K562 (cell line): ENCODE data around the gene KCNQ4. TPM values are rescaled to one million over a fixed set of nuclear protein-coding genes. Genes with fewer than 3 reads are reported as not detected.

Experiments used
- ATF6 ChIP-seq: sonication (generic); formaldehyde crosslinking; IDR thresholded peaks from 2 replicates; pipeline ENCODE4 v1.4.0; 2020; ENCODE audit warnings: mild to moderate bottlenecking, missing genetic modification reagents
- BCL6 ChIP-seq: fragments of 250-450 bp; sonication (Bioruptor Pico); IDR thresholded peaks from 2 replicates; pipeline ENCODE4 v1.4.0; 2020
- CC2D1A ChIP-seq: fragments of 450-650 bp; IDR thresholded peaks from 2 replicates; pipeline ENCODE4 v1.6.1; 2017; ENCODE audit warnings: mild to moderate bottlenecking
- CREM ChIP-seq: IDR thresholded peaks from 2 replicates; pipeline ENCODE4 v1.6.1; 2014; ENCODE audit warnings: antibody characterized with exemption, low read depth
- DEAF1 ChIP-seq: fragments of 450-650 bp; formaldehyde crosslinking; IDR thresholded peaks from 2 replicates; pipeline ENCODE4 v1.4.0; 2020; ENCODE audit warnings: mild to moderate bottlenecking, moderate library complexity
- EGR1 ChIP-seq: fragments of 450-650 bp; conservative IDR thresholded peaks from 2 replicates; pipeline ENCODE4 v1.6.1; 2017; ENCODE audit warnings: mild to moderate bottlenecking
- FOXK2 ChIP-seq, 2 experiments: fragments of 450-650 bp; IDR thresholded peaks in 1 of 2; conservative IDR thresholded peaks in 1 of 2; 2 replicates each; pipeline ENCODE4 v1.6.1; 2016; ENCODE audit warnings: low read depth in 2 of 2, mild to moderate bottlenecking in 1 of 2
- HEY1 ChIP-seq: fragments of 250-450 bp; sonication (Bioruptor Pico); IDR thresholded peaks from 2 replicates; pipeline ENCODE4 v1.5.0; 2020; ENCODE audit warnings: mild to moderate bottlenecking, moderate library complexity, borderline replicate concordance
- JUND ChIP-seq, 2 experiments: IDR thresholded peaks; 2 replicates in 1 of 2; 3 replicates in 1 of 2; pipeline ENCODE4 v1.6.1; 2011; ENCODE audit warnings: borderline replicate concordance in 2 of 2, low read depth in 2 of 2, low read length in 2 of 2, improper control_type of control experiment in 1 of 2, missing biosample characterization in 1 of 2, missing genetic modification characterization in 1 of 2, missing genetic modification reagents in 1 of 2
- MAX ChIP-seq: sonication (generic); formaldehyde crosslinking; IDR thresholded peaks from 2 replicates; pipeline ENCODE4 v1.9.0; 2022; ENCODE audit warnings: mild to moderate bottlenecking, missing genetic modification reagents
- MLLT1 ChIP-seq, 2 experiments: fragments of 450-650 bp; IDR thresholded peaks; 2 replicates each; pipeline ENCODE4 v1.6.1; 2016
- NR4A1 ChIP-seq, 2 experiments: fragments of 250-450 bp in 1 of 2; fragments of 450-650 bp in 1 of 2; sonication (Bioruptor Pico) in 1 of 2; IDR thresholded peaks; 2 replicates each; pipeline versions ENCODE4 v1.4.0 to v1.6.1; 2016 to 2020; ENCODE audit warnings: mild to moderate bottlenecking in 2 of 2, missing compliant biosample characterization in 1 of 2, missing genetic modification characterization in 1 of 2, moderate library complexity in 1 of 2
- RB1 ChIP-seq: fragments of 450-650 bp; IDR thresholded peaks from 2 replicates; pipeline ENCODE4 v1.6.1; 2017; ENCODE audit warnings: low read depth, mild to moderate bottlenecking
- STAT5B ChIP-seq: fragments of 250-450 bp; sonication (Bioruptor Pico); IDR thresholded peaks from 2 replicates; pipeline ENCODE4 v1.8.0; 2021; ENCODE audit warnings: mild to moderate bottlenecking, inconsistent platforms
- ZC3H11A ChIP-seq: IDR thresholded peaks from 2 replicates; pipeline ENCODE4 v1.6.1; 2012; ENCODE audit warnings: low read depth, low read length, improper control_type of control experiment
- polyA plus RNA-seq, 8 experiments: library from polyadenylated mRNA; depleted of rRNA in 4 of 8; stranded (reverse) in 5 of 8; unstranded in 3 of 8; fragments of >200 nt; fragmentation: Nextera tagmentation in 2 of 8; fragmentation: Illumina TruSeq in 1 of 8; extraction: Ambion mirVana in 2 of 8; extraction: Trizol in 1 of 8; gene quantifications; 2 replicates each; pipeline versions ENCODE4 v1.2.1 to v1.2.3, GENCODE V29; 2011 to 2014; ENCODE audit warnings: inconsistent platforms in 1 of 8, missing spikeins in 1 of 8
- total RNA-seq, 7 experiments: library from RNA; depleted of rRNA in 6 of 7; stranded (reverse); fragments of >200 nt in 6 of 7; fragmentation: Illumina TruSeq in 2 of 7; extraction: Trizol in 2 of 7; gene quantifications; 2 replicates each; pipeline versions ENCODE4 v1.2.1 to v1.2.3, GENCODE V29; 2011 to 2021; ENCODE audit warnings: low replicate concordance in 1 of 7

KCNQ4 gene
- total and polyA plus RNA-seq, 9 of the 15 experiments (the other 6 are each of a cell fraction or from before 2014, with no cell fraction given), result 0.07 to 4.1 (median 0.79) TPM

- TF ChIP-seq CC2D1A, result peak; percentile 55; the same call in 1 of the 2 replicates
- TF ChIP-seq ZC3H11A, result no peak
- 0 out of 2 replicates have a peak, but pooled peaks have one; percentile 44 for TF ChIP-seq RB1
- TF ChIP-seq MLLT1 (IDR thresholded peaks at IDR 0.05), result no peak
- no peak for TF ChIP-seq HEY1 (CRISPR knock-in tag)
- TF ChIP-seq DEAF1 (CRISPR knock-in tag), result peak; percentile 87
- TF ChIP-seq BCL6 (CRISPR knock-in tag), result no peak
- no peak for TF ChIP-seq EGR1
- 0 out of 2 replicates have a peak, but pooled peaks have one; percentile 20 for TF ChIP-seq MAX (CRISPR knock-in tag)
- TF ChIP-seq FOXK2 (conservative IDR thresholded peaks at IDR 0.05 in 1 of 2, IDR thresholded peaks at IDR 0.05 in 1 of 2; ENCODE audit: low read depth in 2 of 2), result 0 out of 4 replicates have a peak, but pooled peaks have one; percentile 9 to 15
- no peak for TF ChIP-seq ATF6 (CRISPR knock-in tag)
- TF ChIP-seq NR4A1 (CRISPR knock-in tag; IDR thresholded peaks at IDR 0.05), result no peak
- no peak for TF ChIP-seq NR4A1 (tag; IDR thresholded peaks at IDR 0.05)
- no peak for TF ChIP-seq STAT5B (CRISPR knock-in tag)
- TF ChIP-seq CREM, result peak; percentile 57
- TF ChIP-seq JUND (IDR thresholded peaks at IDR 0.05; ENCODE audit: borderline replicate concordance, low read depth, low read length), result peak; percentile 53
- TF ChIP-seq JUND (tag; IDR thresholded peaks at IDR 0.05; ENCODE audit: borderline replicate concordance, low read depth, low read length), result no peak
These were observed 66.4 kb downstream of the KCNQ4 start (continued) for GRCh38 chr1:40849801-40850592.
